Measurements from ENCODE around the gene RAD50.

GRCh38 chr5:132586063-132586462, 29.3 kb downstream of the RAD50 start:
- TF ChIP-seq, protein P1, sequence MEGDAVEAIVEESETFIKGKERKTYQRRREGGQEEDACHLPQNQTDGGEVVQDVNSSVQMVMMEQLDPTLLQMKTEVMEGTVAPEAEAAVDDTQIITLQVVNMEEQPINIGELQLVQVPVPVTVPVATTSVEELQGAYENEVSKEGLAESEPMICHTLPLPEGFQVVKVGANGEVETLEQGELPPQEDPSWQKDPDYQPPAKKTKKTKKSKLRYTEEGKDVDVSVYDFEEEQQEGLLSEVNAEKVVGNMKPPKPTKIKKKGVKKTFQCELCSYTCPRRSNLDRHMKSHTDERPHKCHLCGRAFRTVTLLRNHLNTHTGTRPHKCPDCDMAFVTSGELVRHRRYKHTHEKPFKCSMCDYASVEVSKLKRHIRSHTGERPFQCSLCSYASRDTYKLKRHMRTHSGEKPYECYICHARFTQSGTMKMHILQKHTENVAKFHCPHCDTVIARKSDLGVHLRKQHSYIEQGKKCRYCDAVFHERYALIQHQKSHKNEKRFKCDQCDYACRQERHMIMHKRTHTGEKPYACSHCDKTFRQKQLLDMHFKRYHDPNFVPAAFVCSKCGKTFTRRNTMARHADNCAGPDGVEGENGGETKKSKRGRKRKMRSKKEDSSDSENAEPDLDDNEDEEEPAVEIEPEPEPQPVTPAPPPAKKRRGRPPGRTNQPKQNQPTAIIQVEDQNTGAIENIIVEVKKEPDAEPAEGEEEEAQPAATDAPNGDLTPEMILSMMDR (IDR thresholded peaks at IDR 0.05; ENCODE audit: insufficient read depth, low read length, poor library complexity, severe bottlenecking) = no peak
- no peak for TF ChIP-seq EZH2phosphoT487 (conservative IDR thresholded peaks at IDR 0.05; ENCODE audit: low read length)

All from SU-DHL-6 (cell line).